ENCODE measurements around the gene DCHS1. TPM values are rescaled to one million over a fixed set of nuclear protein-coding genes. Genes with fewer than 3 reads are reported as not detected.

The DCHS1 gene
- total and polyA plus RNA-seq, 10 of the 15 experiments (the other 5 are each of a cell fraction or from before 2014, with no cell fraction given) = 0.02 to 0.64 (median 0.18) TPM; not detected in 1

DNA sequence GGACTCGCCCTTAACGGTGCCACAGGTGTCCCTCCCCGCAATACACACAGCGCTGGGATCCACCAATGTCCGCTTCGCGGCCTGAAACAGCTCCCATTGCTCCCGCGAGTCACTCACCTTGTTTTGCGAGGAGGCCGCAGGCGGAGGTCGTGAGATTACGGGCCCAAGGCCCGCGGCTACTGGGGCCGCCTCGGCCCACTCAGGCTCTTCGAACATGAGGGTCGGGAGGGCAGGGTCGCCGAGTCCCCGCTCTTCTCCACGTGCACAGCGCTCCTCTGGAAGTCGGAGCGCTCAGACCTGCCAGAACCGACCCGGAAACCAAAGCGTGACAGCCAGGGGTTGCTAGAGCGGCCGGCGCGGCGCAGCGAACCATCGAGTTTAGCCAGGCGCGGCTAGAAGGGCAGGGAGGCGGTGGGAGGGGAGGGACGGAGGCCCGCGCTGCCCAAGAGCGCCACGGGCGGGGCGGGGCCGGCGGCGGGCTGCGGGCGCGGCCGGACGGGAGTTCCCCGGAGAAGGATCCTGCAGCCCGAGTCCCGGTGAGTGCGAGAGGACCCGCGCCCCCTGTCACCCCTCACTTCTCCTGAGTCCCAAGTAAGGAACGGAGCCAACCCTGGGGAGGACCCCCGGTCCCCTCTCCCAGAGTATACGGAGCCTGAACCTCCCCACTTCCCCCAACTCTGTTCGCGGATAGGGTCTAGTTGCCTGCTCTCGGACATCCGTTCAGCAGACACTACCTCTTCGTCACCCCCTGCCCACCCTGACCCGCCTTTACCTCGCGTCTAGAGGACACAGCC lies 52.1 kb downstream of the DCHS1 start, which contains the start of the genes ILK and RRP8 (continued):
- TF ChIP-seq, protein P1, sequence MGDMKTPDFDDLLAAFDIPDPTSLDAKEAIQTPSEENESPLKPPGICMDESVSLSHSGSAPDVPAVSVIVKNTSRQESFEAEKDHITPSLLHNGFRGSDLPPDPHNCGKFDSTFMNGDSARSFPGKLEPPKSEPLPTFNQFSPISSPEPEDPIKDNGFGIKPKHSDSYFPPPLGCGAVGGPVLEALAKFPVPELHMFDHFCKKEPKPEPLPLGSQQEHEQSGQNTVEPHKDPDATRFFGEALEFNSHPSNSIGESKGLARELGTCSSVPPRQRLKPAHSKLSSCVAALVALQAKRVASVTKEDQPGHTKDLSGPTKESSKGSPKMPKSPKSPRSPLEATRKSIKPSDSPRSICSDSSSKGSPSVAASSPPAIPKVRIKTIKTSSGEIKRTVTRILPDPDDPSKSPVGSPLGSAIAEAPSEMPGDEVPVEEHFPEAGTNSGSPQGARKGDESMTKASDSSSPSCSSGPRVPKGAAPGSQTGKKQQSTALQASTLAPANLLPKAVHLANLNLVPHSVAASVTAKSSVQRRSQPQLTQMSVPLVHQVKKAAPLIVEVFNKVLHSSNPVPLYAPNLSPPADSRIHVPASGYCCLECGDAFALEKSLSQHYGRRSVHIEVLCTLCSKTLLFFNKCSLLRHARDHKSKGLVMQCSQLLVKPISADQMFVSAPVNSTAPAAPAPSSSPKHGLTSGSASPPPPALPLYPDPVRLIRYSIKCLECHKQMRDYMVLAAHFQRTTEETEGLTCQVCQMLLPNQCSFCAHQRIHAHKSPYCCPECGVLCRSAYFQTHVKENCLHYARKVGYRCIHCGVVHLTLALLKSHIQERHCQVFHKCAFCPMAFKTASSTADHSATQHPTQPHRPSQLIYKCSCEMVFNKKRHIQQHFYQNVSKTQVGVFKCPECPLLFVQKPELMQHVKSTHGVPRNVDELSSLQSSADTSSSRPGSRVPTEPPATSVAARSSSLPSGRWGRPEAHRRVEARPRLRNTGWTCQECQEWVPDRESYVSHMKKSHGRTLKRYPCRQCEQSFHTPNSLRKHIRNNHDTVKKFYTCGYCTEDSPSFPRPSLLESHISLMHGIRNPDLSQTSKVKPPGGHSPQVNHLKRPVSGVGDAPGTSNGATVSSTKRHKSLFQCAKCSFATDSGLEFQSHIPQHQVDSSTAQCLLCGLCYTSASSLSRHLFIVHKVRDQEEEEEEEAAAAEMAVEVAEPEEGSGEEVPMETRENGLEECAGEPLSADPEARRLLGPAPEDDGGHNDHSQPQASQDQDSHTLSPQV (IDR thresholded peaks at IDR 0.05) = no peak
- TF ChIP-seq KLF5 (IDR thresholded peaks at IDR 0.05; ENCODE audit: partially characterized antibody) = no peak
- TF ChIP-seq, protein P2, sequence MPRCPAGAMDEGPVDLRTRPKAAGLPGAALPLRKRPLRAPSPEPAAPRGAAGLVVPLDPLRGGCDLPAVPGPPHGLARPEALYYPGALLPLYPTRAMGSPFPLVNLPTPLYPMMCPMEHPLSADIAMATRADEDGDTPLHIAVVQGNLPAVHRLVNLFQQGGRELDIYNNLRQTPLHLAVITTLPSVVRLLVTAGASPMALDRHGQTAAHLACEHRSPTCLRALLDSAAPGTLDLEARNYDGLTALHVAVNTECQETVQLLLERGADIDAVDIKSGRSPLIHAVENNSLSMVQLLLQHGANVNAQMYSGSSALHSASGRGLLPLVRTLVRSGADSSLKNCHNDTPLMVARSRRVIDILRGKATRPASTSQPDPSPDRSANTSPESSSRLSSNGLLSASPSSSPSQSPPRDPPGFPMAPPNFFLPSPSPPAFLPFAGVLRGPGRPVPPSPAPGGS (IDR thresholded peaks at IDR 0.05; ENCODE audit: borderline replicate concordance, insufficient read depth, low read depth, low read length, poor library complexity, severe bottlenecking) = peak; percentile 86
- TF ChIP-seq IKZF1 (conservative IDR thresholded peaks at IDR 0.05) = peak; percentile 94
- TF ChIP-seq PAX5 (IDR thresholded peaks at IDR 0.05; ENCODE audit: borderline replicate concordance, low read depth, low read length) = peak; percentile 69; the same call in 1 of the 2 replicates
- peak; percentile 55; the same call in 1 of the 2 replicates for TF ChIP-seq RB1 (IDR thresholded peaks at IDR 0.05; ENCODE audit: borderline replicate concordance)
- TF ChIP-seq, protein P3, sequence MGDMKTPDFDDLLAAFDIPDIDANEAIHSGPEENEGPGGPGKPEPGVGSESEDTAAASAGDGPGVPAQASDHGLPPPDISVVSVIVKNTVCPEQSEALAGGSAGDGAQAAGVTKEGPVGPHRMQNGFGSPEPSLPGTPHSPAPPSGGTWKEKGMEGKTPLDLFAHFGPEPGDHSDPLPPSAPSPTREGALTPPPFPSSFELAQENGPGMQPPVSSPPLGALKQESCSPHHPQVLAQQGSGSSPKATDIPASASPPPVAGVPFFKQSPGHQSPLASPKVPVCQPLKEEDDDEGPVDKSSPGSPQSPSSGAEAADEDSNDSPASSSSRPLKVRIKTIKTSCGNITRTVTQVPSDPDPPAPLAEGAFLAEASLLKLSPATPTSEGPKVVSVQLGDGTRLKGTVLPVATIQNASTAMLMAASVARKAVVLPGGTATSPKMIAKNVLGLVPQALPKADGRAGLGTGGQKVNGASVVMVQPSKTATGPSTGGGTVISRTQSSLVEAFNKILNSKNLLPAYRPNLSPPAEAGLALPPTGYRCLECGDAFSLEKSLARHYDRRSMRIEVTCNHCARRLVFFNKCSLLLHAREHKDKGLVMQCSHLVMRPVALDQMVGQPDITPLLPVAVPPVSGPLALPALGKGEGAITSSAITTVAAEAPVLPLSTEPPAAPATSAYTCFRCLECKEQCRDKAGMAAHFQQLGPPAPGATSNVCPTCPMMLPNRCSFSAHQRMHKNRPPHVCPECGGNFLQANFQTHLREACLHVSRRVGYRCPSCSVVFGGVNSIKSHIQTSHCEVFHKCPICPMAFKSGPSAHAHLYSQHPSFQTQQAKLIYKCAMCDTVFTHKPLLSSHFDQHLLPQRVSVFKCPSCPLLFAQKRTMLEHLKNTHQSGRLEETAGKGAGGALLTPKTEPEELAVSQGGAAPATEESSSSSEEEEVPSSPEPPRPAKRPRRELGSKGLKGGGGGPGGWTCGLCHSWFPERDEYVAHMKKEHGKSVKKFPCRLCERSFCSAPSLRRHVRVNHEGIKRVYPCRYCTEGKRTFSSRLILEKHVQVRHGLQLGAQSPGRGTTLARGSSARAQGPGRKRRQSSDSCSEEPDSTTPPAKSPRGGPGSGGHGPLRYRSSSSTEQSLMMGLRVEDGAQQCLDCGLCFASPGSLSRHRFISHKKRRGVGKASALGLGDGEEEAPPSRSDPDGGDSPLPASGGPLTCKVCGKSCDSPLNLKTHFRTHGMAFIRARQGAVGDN (IDR thresholded peaks at IDR 0.05) = peak; percentile 73; the same call in 1 of the 2 replicates
- TF ChIP-seq ZBED1 (IDR thresholded peaks at IDR 0.05; ENCODE audit: borderline replicate concordance) = 0 out of 2 replicates have a peak, but pooled peaks have one; percentile 46
- TF ChIP-seq CREB1 (IDR thresholded peaks at IDR 0.05; ENCODE audit: low read depth) = peak; percentile 68
- no peak for TF ChIP-seq CHD1 (IDR thresholded peaks at IDR 0.05; ENCODE audit: low read depth, low read length)
- TF ChIP-seq SMARCA5 (IDR thresholded peaks at IDR 0.05) = peak; percentile 79; the same call in 1 of the 2 replicates
- peak; percentile 90 for TF ChIP-seq SIN3A (IDR thresholded peaks at IDR 0.05; ENCODE audit: low read depth, low read length)
- TF ChIP-seq TBL1XR1 (IDR thresholded peaks at IDR 0.05; ENCODE audit: low read depth, low read length) = no peak
- peak; percentile 67; the same call in 1 of the 2 replicates for TF ChIP-seq NR2F1 (conservative IDR thresholded peaks at IDR 0.05)
- TF ChIP-seq BMI1 (IDR thresholded peaks at IDR 0.05; ENCODE audit: borderline replicate concordance) = no peak
- TF ChIP-seq, protein P4, sequence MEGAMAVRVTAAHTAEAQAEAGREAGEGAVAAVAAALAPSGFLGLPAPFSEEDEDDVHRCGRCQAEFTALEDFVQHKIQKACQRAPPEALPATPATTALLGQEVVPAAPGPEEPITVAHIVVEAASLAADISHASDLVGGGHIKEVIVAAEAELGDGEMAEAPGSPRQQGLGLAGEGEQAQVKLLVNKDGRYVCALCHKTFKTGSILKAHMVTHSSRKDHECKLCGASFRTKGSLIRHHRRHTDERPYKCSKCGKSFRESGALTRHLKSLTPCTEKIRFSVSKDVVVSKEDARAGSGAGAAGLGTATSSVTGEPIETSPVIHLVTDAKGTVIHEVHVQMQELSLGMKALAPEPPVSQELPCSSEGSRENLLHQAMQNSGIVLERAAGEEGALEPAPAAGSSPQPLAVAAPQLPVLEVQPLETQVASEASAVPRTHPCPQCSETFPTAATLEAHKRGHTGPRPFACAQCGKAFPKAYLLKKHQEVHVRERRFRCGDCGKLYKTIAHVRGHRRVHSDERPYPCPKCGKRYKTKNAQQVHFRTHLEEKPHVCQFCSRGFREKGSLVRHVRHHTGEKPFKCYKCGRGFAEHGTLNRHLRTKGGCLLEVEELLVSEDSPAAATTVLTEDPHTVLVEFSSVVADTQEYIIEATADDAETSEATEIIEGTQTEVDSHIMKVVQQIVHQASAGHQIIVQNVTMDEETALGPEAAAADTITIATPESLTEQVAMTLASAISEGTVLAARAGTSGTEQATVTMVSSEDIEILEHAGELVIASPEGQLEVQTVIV (IDR thresholded peaks at IDR 0.05; ENCODE audit: borderline replicate concordance, partially characterized antibody) = peak; percentile 46

Data from GM12878 (cell line).